H1 (cell line): Measurements from ENCODE around the gene FAM120A. TPM values are rescaled to one million over a fixed set of nuclear protein-coding genes. Genes with fewer than 3 reads are reported as not detected.

Experiments used
- CTCF ChIA-PET: fragments of 300-600 bp; sonication (Branson Sonifier 250); formaldehyde crosslinking; loops from one replicate; lab custom pipeline; 2021; ENCODE audit not compliant: partially characterized antibody; lab: Charles Lee
- POLR2A ChIA-PET: fragments of 300-600 bp; sonication (Branson Sonifier 250); formaldehyde crosslinking; loops from one replicate; lab custom pipeline; 2021; ENCODE audit warnings: inconsistent platforms; ENCODE audit not compliant: partially characterized antibody; lab: Charles Lee
- DNase-seq, 2 experiments: peaks; one replicate each; pipeline versions ENCODE4 v3.0.0 to v3.0.0-alpha.2; 2010 to 2022; ENCODE audit warnings: low spot score in 2 of 2, low read depth in 1 of 2, mixed read lengths in 1 of 2
- FAIRE-seq: peaks from 2 replicates; lab custom pipeline; 2011; peaks lifted over from hg19 to GRCh38; lab: Jason Lieb, UNC
- H2AFZ ChIP-seq: 2 replicates; pipeline ENCODE4 v1.8.1; 2012; ENCODE audit warnings: low read length, inconsistent platforms
- H2AK5ac ChIP-seq: 2 replicates; pipeline ENCODE4 v1.6.1; 2013; ENCODE audit warnings: low read depth, low read length
- H2BK120ac ChIP-seq: replicated peaks from 2 replicates; pipeline ENCODE3; 2013; ENCODE audit warnings: low read depth, low read length, inconsistent platforms
- H2BK12ac ChIP-seq: 2 replicates; pipeline ENCODE4 v1.6.1; 2013; ENCODE audit warnings: low read depth, low read length
- H2BK15ac ChIP-seq: 2 replicates; pipeline ENCODE4 v1.6.1; 2013; ENCODE audit warnings: low read length
- H2BK20ac ChIP-seq: 2 replicates; pipeline ENCODE4 v1.6.1; 2013; ENCODE audit warnings: low read length
- H2BK5ac ChIP-seq: 2 replicates; pipeline ENCODE4 v1.6.1; 2013; ENCODE audit warnings: low read depth, low read length
- H3K14ac ChIP-seq: 2 replicates; pipeline ENCODE4 v1.6.1; 2013; ENCODE audit warnings: inconsistent platforms; ENCODE audit not compliant: insufficient read length
- H3K18ac ChIP-seq: 2 replicates; pipeline ENCODE4 v1.6.1; 2013; ENCODE audit warnings: low read length; ENCODE audit errors: extremely low read depth
- H3K23ac ChIP-seq: 2 replicates; pipeline ENCODE4 v1.6.1; 2013; ENCODE audit warnings: inconsistent platforms; ENCODE audit not compliant: insufficient read length
- H3K23me2 ChIP-seq: 2 replicates; pipeline ENCODE4 v1.6.1; 2013; ENCODE audit warnings: low read depth, low read length
- H3K27ac ChIP-seq: 2 replicates; pipeline ENCODE4 v1.6.1; 2011; ENCODE audit warnings: low read depth, low read length, inconsistent platforms
- H3K27me3 ChIP-seq, 4 experiments: replicated peaks in 1 of 4; 1 replicate in 1 of 4; 2 replicates in 3 of 4; pipeline versions ENCODE4 v1.6.1 to v1.8.1; 2011 to 2013; ENCODE audit warnings: low read length in 3 of 4, mild to moderate bottlenecking in 3 of 4, inconsistent platforms in 2 of 4, mixed read lengths in 2 of 4, moderate library complexity in 1 of 4; ENCODE audit not compliant: control insufficient read depth in 3 of 4, insufficient read depth in 3 of 4; ENCODE audit errors: extremely low read depth in 1 of 4
- H3K36me3 ChIP-seq, 4 experiments: 2 replicates each; pipeline versions ENCODE4 v1.6.1 to v1.8.1; 2011 to 2013; ENCODE audit warnings: mild to moderate bottlenecking in 4 of 4, low read length in 3 of 4, moderate library complexity in 2 of 4, control low read depth in 1 of 4, inconsistent platforms in 1 of 4; ENCODE audit not compliant: insufficient read depth in 4 of 4, control insufficient read depth in 2 of 4
- H3K4ac ChIP-seq: replicated peaks from 2 replicates; pipeline ENCODE3; 2013; ENCODE audit warnings: low read length, low read depth, mixed read lengths, inconsistent platforms; ENCODE audit not compliant: insufficient read length
- H3K4me1 ChIP-seq, 4 experiments: replicated peaks in 1 of 4; 1 replicate in 1 of 4; 2 replicates in 3 of 4; pipeline versions ENCODE4 v1.6.1 to v1.8.1; 2011 to 2013; ENCODE audit warnings: low read length in 3 of 4, inconsistent platforms in 2 of 4, mixed read lengths in 1 of 4; ENCODE audit not compliant: insufficient read depth in 4 of 4, control insufficient read depth in 3 of 4
- H3K4me2 ChIP-seq, 2 experiments: 2 replicates each; pipeline versions ENCODE4 v1.6.1 to v1.8.1; 2011 to 2013; ENCODE audit warnings: low read depth in 2 of 2, low read length in 2 of 2, control low read depth in 1 of 2, inconsistent platforms in 1 of 2, mild to moderate bottlenecking in 1 of 2; ENCODE audit not compliant: insufficient read depth in 1 of 2
- H3K4me3 ChIP-seq, 4 experiments: fragments of 200-600, 300-600 bp in 1 of 4; sonication (generic), shearing (Covaris generic), sonication (Bioruptor Twin) in 1 of 4; 2 replicates each; pipeline versions ENCODE4 v1.5.1 to v1.8.1; 2011 to 2016; ENCODE audit warnings: low read length in 4 of 4, low read depth in 3 of 4, control low read depth in 2 of 4, inconsistent platforms in 2 of 4, mild to moderate bottlenecking in 2 of 4, mixed read lengths in 1 of 4, moderate library complexity in 1 of 4; ENCODE audit not compliant: insufficient read depth in 2 of 4; ENCODE audit errors: extremely low read depth in 1 of 4
- H3K56ac ChIP-seq: replicated peaks from 2 replicates; pipeline ENCODE3; 2013; ENCODE audit warnings: low read depth, mild to moderate bottlenecking, mixed read lengths, low read length, inconsistent platforms; ENCODE audit not compliant: insufficient read length
- H3K79me1 ChIP-seq: 2 replicates; pipeline ENCODE4 v1.6.1; 2013; ENCODE audit warnings: low read depth, low read length, control low read depth
- H3K79me2 ChIP-seq, 2 experiments: 2 replicates each; pipeline versions ENCODE4 v1.6.1 to v1.8.1; 2012 to 2013; ENCODE audit warnings: low read length in 2 of 2, mild to moderate bottlenecking in 2 of 2, inconsistent platforms in 1 of 2; ENCODE audit not compliant: insufficient read depth in 2 of 2, control insufficient read depth in 1 of 2
- H3K9ac ChIP-seq, 4 experiments: replicated peaks in 1 of 4; 1 replicate in 1 of 4; 2 replicates in 3 of 4; pipeline versions ENCODE4 v1.6.1 to v1.8.1; 2011 to 2013; ENCODE audit warnings: low read depth in 3 of 4, low read length in 3 of 4, control low read depth in 2 of 4, mild to moderate bottlenecking in 2 of 4, moderate library complexity in 2 of 4, inconsistent platforms in 1 of 4; ENCODE audit errors: extremely low read depth in 1 of 4
- H3K9me3 ChIP-seq, 2 experiments: 2 replicates each; pipeline versions ENCODE4 v1.6.1 to v1.8.1; 2012 to 2013; ENCODE audit warnings: mild to moderate bottlenecking in 2 of 2, moderate library complexity in 2 of 2, control low read depth in 1 of 2, inconsistent platforms in 1 of 2, low read depth in 1 of 2, low read length in 1 of 2, mixed read lengths in 1 of 2; ENCODE audit not compliant: insufficient read depth in 2 of 2
- H4K20me1 ChIP-seq, 2 experiments: replicated peaks in 1 of 2; 2 replicates each; pipeline versions ENCODE3 to v1.8.1; 2011 to 2013; ENCODE audit warnings: inconsistent platforms in 2 of 2, low read length in 2 of 2, mild to moderate bottlenecking in 1 of 2; ENCODE audit not compliant: insufficient read depth in 2 of 2, control insufficient read depth in 1 of 2
- H4K5ac ChIP-seq: 2 replicates; pipeline ENCODE4 v1.6.1; 2013; ENCODE audit warnings: low read length, low read depth, mixed read lengths, inconsistent platforms; ENCODE audit not compliant: insufficient read length
- H4K8ac ChIP-seq: 2 replicates; pipeline ENCODE4 v1.8.0; 2013; ENCODE audit warnings: mild to moderate bottlenecking, moderate library complexity, low read length, inconsistent platforms; ENCODE audit not compliant: insufficient read depth; ENCODE audit errors: extremely low read depth
- H4K91ac ChIP-seq: replicated peaks from 2 replicates; pipeline ENCODE3; 2013; ENCODE audit warnings: low read length, mixed read lengths, inconsistent platforms; ENCODE audit not compliant: insufficient read length
- E2F6 ChIP-seq: IDR thresholded peaks from 2 replicates; pipeline ENCODE4 v1.6.1; 2012; ENCODE audit warnings: inconsistent platforms
- NRF1 ChIP-seq: IDR thresholded peaks from 2 replicates; pipeline ENCODE4 v1.6.1; 2011; ENCODE audit warnings: mild to moderate bottlenecking, low read depth, low read length, improper control_type of control experiment
- WGBS, 2 experiments: shearing (Covaris generic) in 1 of 2; methylation state at CpG; one replicate each; pipeline versions ENCODE4 v1.1.6 to v1.1.7; 2013 to 2015; ENCODE audit warnings: low lambda C conversion rate in 2 of 2, mixed read lengths in 2 of 2, inconsistent platforms in 1 of 2, low coverage in 1 of 2, missing lambda C conversion rate in 1 of 2; ENCODE audit not compliant: insufficient replicate concordance in 2 of 2, insufficient coverage in 1 of 2, insufficient read length in 1 of 2; ENCODE audit errors: extremely low coverage in 1 of 2, missing lambda C conversion rate in 1 of 2; 5-methylcytosine and 5-hydroxymethylcytosine counted together
- polyA plus RNA-seq, 7 experiments: library from polyadenylated mRNA; depleted of rRNA in 3 of 7; stranded (reverse) in 5 of 7; unstranded in 2 of 7; fragments of >200 nt in 5 of 7; fragments of 200-250 nt in 2 of 7; gene quantifications; 1 replicate in 5 of 7; 2 replicates in 1 of 7; 4 replicates in 1 of 7; pipeline versions ENCODE4 v1.2.1 to v1.2.3, GENCODE V29; 2011 to 2013; ENCODE audit warnings: missing spikeins in 2 of 7, mixed read lengths in 2 of 7
- total RNA-seq: library from RNA; stranded (reverse); fragmentation: NEBNext Ultra II Directional; extraction: Animal tissue kit (Norgen Biotek cat#: 25700); gene quantifications from 2 replicates; pipeline ENCODE4 v1.2.1, GENCODE V29; 2021

The FAM120A gene
- total and polyA plus RNA-seq, 2 of the 8 experiments (the other 6 are each of a cell fraction or from before 2014, with no cell fraction given), result 24.9 to 54.7 TPM

GRCh38 chr9:93436655-93437407 lies 14.7 kb upstream of the FAM120A start:
- H3K18ac ChIP-seq, result no peak overlapping the region; the same call in 1 of the 2 replicates
- H3K4me3 ChIP-seq, result no peak overlapping the region
- H4K5ac ChIP-seq, result no peak overlapping the region
- H3K79me2 ChIP-seq, result no peaks in the 10 kb centered on the region
- H2BK15ac ChIP-seq, result no peak overlapping the region
- no peak overlapping the region for H2AK5ac ChIP-seq
- H3K36me3 ChIP-seq, result no peaks in the 10 kb centered on the region
- H3K79me1 ChIP-seq, result no peaks in the 10 kb centered on the region
- H2AFZ ChIP-seq, result no peak overlapping the region
- 0 out of 2 replicates have a peak overlapping the region, but pooled peaks have one; percentile 48 for H2BK20ac ChIP-seq
- ChIA-PET CTCF (interaction anchor here (1.1 kb wide), 1 partner anchor 77 kb away, joined by 3 read pairs; no protein-coding TSS in a partner anchor), POLR2A (interaction anchor here (0.6 to 1.5 kb wide), 3 partner anchors 9 to 36 kb away, joined by 3 to 4 read pairs (median 3); no protein-coding TSS in a partner anchor)
- peak; percentile 76 for TF ChIP-seq E2F6
- no peak for TF ChIP-seq NRF1
- H3K23ac ChIP-seq, result no peak overlapping the region
- no peak overlapping the region for H3K4ac ChIP-seq
- DNase-seq (no peak), FAIRE-seq (no peak)
- no peak overlapping the region for H4K8ac ChIP-seq
- H3K9me3 ChIP-seq, result no peaks in the 10 kb centered on the region
- no peaks in the 10 kb centered on the region for H3K23me2 ChIP-seq
- no peak overlapping the region for H2BK120ac ChIP-seq
- H4K91ac ChIP-seq, result no peak overlapping the region
- no peak overlapping the region for H2BK12ac ChIP-seq
- no peak overlapping the region for H3K56ac ChIP-seq
- H3K4me2 ChIP-seq, result no peak overlapping the region
- H4K20me1 ChIP-seq, result no peaks in the 10 kb centered on the region
- no peak overlapping the region for H3K27ac ChIP-seq
- WGBS, 2 experiments, result 74% methylated on average over 7 of the region's 7 CpGs; no CpG with 5 or more reads in 1 of the 2 experiments
- H3K9ac ChIP-seq, result no peak overlapping the region
- H3K27me3 ChIP-seq, result no peaks in the 10 kb centered on the region
- no peak overlapping the region for H3K14ac ChIP-seq
- no peaks in the 10 kb centered on the region; a peak in 1 of 7 replicates for H3K4me1 ChIP-seq
- no peak overlapping the region for H2BK5ac ChIP-seq
